Right atrium auricular region (tissue), 2 donors: ENCODE data around the gene CACNA1G. TPM values are rescaled to one million over a fixed set of nuclear protein-coding genes. Genes with fewer than 3 reads are reported as not detected.

Source experiments
- DNase-seq: peaks from one replicate; pipeline ENCODE4 v3.0.0-alpha.2; 2019; ENCODE audit warnings: low spot score
- H3K27ac ChIP-seq, 2 donors: fragments of 200-600 bp; sonication (generic); 1 replicate in 1 of 2; 2 replicates in 1 of 2; pipeline ENCODE4 v1.5.1; 2016 to 2019
- H3K27me3 ChIP-seq, 2 donors: fragments of 200-600 bp; sonication (generic); one replicate each; pipeline versions ENCODE4 v1.5.1 to v1.6.0; 2017 to 2019
- H3K36me3 ChIP-seq: fragments of 200-600 bp; sonication (generic); one replicate; pipeline ENCODE4 v1.5.1; 2016
- H3K4me1 ChIP-seq, 2 donors: fragments of 200-600 bp; sonication (generic); one replicate each; pipeline versions ENCODE4 v1.5.1 to v1.6.0; 2017 to 2019
- H3K4me3 ChIP-seq, 2 donors: fragments of 200-600 bp; sonication (generic); 1 replicate in 1 of 2; 2 replicates in 1 of 2; pipeline ENCODE4 v1.5.1; 2017 to 2019; ENCODE audit warnings: mild to moderate bottlenecking in 1 of 2, moderate library complexity in 1 of 2
- H3K9me3 ChIP-seq, 2 donors: fragments of 200-600 bp; sonication (generic); one replicate each; pipeline ENCODE4 v1.5.1; 2019
- total RNA-seq, 2 donors: library from RNA; depleted of rRNA; stranded (reverse); fragments of >200 nt; gene quantifications; one replicate each; pipeline ENCODE4 v1.1.0, GENCODE V29; 2016
- TF ChIP-seq, protein P1 (sequence below), 2 donors: fragments of 200-600 bp; sonication (generic); IDR thresholded peaks; one replicate each; pipeline ENCODE4 v1.5.1; 2019; ENCODE audit warnings: antibody characterized with exemption in 2 of 2

The CACNA1G gene
- total RNA-seq, 2 donors from 2014 or later = 4.3 to 6.2 TPM

DNA sequence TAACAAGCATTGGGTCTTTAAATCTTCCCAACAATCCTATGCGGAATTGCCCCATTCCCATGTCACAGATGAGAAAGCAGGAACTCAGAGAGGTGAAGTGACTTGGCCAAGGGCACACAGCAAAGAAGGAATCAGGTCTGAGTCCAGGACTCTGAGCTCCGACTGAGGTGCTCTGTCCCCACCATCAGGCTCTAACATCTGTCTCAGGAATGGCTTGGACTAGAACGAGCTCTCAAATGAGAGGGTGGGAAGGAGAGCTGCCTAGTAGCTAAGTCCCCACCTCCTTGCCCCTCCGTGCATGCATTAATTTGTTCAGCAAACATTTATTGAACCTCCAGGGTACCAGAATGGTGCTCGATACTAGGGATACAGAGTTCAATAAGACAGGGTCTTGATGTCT lies 100.8 kb downstream of the CACNA1G start:
- TF ChIP-seq, protein P1, sequence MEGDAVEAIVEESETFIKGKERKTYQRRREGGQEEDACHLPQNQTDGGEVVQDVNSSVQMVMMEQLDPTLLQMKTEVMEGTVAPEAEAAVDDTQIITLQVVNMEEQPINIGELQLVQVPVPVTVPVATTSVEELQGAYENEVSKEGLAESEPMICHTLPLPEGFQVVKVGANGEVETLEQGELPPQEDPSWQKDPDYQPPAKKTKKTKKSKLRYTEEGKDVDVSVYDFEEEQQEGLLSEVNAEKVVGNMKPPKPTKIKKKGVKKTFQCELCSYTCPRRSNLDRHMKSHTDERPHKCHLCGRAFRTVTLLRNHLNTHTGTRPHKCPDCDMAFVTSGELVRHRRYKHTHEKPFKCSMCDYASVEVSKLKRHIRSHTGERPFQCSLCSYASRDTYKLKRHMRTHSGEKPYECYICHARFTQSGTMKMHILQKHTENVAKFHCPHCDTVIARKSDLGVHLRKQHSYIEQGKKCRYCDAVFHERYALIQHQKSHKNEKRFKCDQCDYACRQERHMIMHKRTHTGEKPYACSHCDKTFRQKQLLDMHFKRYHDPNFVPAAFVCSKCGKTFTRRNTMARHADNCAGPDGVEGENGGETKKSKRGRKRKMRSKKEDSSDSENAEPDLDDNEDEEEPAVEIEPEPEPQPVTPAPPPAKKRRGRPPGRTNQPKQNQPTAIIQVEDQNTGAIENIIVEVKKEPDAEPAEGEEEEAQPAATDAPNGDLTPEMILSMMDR (IDR thresholded peaks at IDR 0.05) = no peak
- Histone ChIP-seq H3K9me3 (no peaks in the 10 kb centered on the region), H3K27ac (peak overlapping the region; percentile 76 to 82), H3K27me3 (no peaks in the 10 kb centered on the region), H3K4me3 (no peak overlapping the region), H3K36me3 (no peaks in the 10 kb centered on the region), H3K4me1 (peaks cover 0 to 41% of the 10 kb centered on the region in 2 donors)
- DNase-seq = no peak

DNA sequence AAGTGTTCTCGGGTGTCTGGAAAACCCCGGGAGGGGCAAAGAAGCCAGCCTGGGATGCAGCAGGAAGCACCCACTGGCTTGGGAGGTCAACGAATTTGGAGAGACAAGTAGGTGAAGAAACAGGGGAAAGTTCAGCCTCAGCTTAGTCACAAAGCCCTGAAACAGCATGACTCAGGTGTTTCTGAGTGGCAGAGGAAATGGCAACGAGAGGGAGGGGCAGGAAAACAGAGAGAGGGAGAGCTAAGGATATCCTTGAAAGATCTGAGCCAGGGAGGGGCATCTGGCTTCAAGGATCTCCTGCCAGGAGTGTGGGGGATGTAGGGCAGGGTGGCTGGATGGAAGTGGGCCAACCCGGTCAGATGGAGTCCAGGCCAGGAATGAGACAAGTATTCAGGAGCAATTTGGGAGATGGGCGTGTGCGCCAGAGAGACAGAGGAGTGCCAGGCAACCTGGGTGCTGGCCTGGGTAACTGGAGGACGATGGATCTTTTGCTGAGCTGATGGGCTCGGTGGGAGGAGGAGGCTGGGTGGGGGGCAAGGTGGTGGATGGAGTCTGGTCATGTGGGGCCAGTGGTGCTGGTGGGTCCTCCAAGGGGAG lies 101.4 kb downstream of the CACNA1G start:
- Histone ChIP-seq H3K4me3 (no peak overlapping the region), H3K27me3 (no peaks in the 10 kb centered on the region), H3K4me1 (peaks cover 0 to 41% of the 10 kb centered on the region in 2 donors), H3K36me3 (no peaks in the 10 kb centered on the region), H3K27ac (peak overlapping the region; percentile 76 to 82), H3K9me3 (no peaks in the 10 kb centered on the region)
- TF ChIP-seq, protein P1 (IDR thresholded peaks at IDR 0.05) = no peak
- peak; percentile 69 for DNase-seq

DNA sequence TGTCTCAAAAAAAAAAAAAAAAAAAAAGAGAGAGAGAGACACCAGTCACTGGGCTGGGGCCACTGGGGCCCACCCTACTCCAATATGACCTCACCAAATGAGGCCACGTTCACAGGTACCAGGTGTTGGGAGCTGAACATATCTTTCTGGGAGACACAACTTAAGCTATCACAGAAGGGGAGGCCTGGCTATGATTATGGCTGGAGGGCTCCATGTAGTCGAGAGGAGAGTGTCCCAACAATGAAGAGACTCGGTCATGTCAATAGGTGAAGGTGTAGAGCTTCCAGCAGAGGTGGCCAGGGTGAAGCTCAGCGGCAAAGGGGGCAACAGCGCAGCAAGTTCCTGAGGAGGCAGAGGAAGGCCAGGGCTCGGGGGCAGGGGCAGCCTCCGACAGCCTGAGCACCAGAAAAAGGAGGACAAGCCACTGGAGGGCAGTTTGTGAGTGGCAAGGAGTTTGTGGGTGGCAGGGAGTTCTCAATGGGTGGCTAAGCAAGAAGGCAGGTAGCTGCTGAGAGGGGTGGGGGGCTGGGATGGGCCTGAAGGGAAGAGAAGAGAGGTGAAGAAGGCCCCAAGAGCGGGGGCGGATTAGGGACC lies 102.2 kb downstream of the CACNA1G start:
- no peaks in the 10 kb centered on the region for H3K36me3 ChIP-seq
- H3K27ac ChIP-seq = peak overlapping the region in 1 of 2 donors; percentile 46
- no peaks in the 10 kb centered on the region for H3K27me3 ChIP-seq
- TF ChIP-seq, protein P1 (IDR thresholded peaks at IDR 0.05) = no peak
- no peak for DNase-seq
- H3K9me3 ChIP-seq = no peaks in the 10 kb centered on the region
- H3K4me3 ChIP-seq = no peak overlapping the region
- H3K4me1 ChIP-seq = peaks cover 0 to 41% of the 10 kb centered on the region in 2 donors

DNA sequence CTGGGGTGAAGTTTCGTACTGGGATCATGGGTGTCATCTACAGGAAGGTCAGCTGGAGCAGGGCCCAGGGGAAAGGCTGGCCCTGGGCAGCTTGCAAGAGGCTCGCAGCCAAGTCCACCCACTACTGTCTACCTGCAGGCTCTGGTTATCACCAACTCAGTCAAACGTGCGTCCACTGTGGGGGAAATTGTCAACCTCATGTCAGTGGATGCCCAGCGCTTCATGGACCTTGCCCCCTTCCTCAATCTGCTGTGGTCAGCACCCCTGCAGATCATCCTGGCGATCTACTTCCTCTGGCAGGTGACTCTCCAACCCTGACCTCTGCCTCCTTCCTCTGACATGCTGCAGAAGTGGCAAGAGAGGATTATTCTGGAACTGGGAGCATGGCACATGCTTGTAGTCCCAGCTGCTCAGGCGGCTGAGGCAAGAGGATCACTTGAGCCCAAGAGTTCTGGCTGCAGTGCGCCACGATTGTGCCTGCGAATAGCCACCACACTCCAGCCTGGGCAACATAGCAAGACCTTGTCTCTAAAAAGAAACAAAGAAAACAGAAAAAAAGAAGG lies 103.4 kb downstream of the CACNA1G start:
- no peak overlapping the region for H3K4me3 ChIP-seq
- no peaks in the 10 kb centered on the region for H3K36me3 ChIP-seq
- TF ChIP-seq, protein P1 (IDR thresholded peaks at IDR 0.05) = no peak
- DNase-seq = no peak
- H3K9me3 ChIP-seq = no peaks in the 10 kb centered on the region
- peaks cover 0 to 36% of the 10 kb centered on the region in 2 donors for H3K4me1 ChIP-seq
- H3K27me3 ChIP-seq = no peaks in the 10 kb centered on the region
- no peak overlapping the region for H3K27ac ChIP-seq

DNA sequence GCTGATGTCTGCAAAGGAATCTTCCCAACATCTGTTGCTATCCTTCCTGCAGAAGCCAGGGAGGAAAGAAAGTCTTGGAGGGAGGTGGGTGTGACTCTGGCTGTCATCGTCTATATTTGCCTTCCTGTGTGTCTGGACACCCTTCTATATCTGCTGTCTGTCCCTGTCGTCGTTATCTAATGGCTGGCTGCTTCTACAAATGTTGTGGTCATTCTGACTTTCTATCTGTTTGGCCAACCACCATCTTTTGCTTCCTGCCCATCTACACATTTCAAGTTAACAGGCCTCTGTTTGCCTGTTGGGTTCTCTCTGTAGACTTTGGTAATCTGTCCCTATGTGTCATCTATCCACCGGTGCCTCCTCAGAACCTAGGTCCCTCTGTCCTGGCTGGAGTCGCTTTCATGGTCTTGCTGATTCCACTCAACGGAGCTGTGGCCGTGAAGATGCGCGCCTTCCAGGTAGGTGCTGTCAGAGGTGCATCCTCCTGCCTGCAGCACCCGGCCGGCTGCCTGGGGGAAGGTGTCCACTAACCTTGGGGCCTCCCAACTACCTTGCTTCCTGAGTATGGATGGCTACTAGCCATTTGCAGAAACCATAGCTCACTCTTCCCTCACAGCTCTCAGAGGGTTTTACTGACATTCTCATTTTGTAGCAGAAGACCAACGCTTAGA lies 104.4 kb downstream of the CACNA1G start:
- no peaks in the 10 kb centered on the region for H3K9me3 ChIP-seq
- peaks cover 0 to 26% of the 10 kb centered on the region in 2 donors for H3K4me1 ChIP-seq
- H3K4me3 ChIP-seq = no peak overlapping the region
- no peak for DNase-seq
- TF ChIP-seq, protein P1 (IDR thresholded peaks at IDR 0.05) = no peak
- no peaks in the 10 kb centered on the region for H3K27me3 ChIP-seq
- H3K36me3 ChIP-seq = no peaks in the 10 kb centered on the region
- H3K27ac ChIP-seq = no peak overlapping the region
